Fibroblast of villous mesenchyme (primary cell): Measurements from ENCODE around the gene TEX264. TPM values are rescaled to one million over a fixed set of nuclear protein-coding genes. Genes with fewer than 3 reads are reported as not detected.

Experiments used
- DNase-seq: peaks from one replicate; pipeline ENCODE4 v3.0.0-alpha.2; 2010; ENCODE audit warnings: low read depth
- H3K4me3 ChIP-seq: 2 replicates; pipeline ENCODE4 v1.5.1; 2011; ENCODE audit warnings: low read depth, mild to moderate bottlenecking, low read length
- total RNA-seq: library from RNA; depleted of rRNA; stranded (reverse); fragments of >200 nt; gene quantifications from 2 replicates; pipeline ENCODE4 v1.2.3, GENCODE V29; 2012
- TF ChIP-seq, protein P1 (sequence below): IDR thresholded peaks from 2 replicates; pipeline ENCODE4 v1.5.1; 2012; ENCODE audit warnings: low read depth, mild to moderate bottlenecking, low read length; ENCODE audit not compliant: insufficient read depth

The TEX264 gene
- total RNA-seq, 1 donor = 37.6 TPM

GRCh38 chr3:51703761-51704510 lies 32.9 kb downstream of the TEX264 start:
- no peak overlapping the region for H3K4me3 ChIP-seq
- TF ChIP-seq, protein P1, sequence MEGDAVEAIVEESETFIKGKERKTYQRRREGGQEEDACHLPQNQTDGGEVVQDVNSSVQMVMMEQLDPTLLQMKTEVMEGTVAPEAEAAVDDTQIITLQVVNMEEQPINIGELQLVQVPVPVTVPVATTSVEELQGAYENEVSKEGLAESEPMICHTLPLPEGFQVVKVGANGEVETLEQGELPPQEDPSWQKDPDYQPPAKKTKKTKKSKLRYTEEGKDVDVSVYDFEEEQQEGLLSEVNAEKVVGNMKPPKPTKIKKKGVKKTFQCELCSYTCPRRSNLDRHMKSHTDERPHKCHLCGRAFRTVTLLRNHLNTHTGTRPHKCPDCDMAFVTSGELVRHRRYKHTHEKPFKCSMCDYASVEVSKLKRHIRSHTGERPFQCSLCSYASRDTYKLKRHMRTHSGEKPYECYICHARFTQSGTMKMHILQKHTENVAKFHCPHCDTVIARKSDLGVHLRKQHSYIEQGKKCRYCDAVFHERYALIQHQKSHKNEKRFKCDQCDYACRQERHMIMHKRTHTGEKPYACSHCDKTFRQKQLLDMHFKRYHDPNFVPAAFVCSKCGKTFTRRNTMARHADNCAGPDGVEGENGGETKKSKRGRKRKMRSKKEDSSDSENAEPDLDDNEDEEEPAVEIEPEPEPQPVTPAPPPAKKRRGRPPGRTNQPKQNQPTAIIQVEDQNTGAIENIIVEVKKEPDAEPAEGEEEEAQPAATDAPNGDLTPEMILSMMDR = no peak
- DNase-seq = no peak

DNA sequence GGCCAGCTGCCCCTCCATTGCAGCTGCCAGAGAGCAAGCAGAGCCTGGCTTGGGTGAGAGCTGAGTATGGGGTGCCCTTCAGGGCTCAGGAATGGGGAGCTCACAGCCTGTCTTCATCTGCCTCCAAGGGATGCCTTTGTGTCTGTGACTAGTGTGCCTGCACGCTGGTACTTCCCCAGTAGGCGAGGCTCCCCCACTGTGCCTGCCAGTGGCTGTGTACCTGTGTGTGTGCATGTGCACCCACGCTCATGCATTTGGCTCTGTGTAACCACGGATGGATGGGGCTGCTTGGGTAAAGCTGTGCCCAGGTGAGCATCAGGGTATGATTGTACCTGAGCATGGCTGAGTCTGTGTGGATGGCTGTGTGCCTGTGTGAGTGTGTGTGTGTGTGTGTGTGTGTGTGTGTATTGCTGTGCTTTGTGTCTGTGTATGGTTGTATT lies 33.5 kb downstream of the TEX264 start:
- no peak for DNase-seq
- H3K4me3 ChIP-seq = no peak overlapping the region
- TF ChIP-seq, protein P1 = no peak

DNA sequence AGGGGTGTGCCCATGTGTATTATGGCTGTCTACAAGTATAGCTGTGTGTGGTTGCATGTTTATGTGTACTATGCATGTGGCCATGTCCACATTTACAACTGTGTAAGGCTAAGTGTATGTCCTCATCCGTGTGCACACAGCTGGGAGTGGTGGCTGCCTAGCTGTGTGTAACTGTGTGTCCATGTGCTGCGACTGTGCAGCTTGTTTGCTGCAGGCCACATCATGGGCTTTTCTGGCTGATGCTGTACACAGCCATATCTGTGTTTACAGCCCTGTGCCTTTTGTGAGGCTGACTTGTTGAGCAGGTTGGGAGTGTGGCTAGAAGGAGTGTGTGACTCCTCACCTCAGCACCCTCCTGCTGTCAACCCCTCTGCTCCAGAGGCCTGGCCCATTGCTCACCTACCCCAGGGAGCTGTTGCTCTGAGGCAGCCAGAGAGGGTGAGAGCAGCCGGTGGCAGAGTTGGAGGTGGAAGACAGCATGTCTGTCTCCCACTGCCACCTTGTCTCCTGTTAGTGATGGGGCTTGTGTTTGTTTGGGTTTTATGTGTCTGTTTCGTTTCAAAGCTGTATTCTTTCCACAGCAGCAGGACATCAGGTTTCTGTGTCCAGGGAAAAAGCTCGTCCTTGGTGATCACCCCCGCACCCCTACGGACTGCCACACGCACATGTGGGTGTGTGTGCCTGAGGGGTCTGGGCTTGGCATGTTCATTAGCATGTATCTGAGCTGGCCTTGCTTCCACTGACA lies 34.4 kb downstream of the TEX264 start:
- no peak for DNase-seq
- TF ChIP-seq, protein P1 = no peak
- H3K4me3 ChIP-seq = no peak overlapping the region

GRCh38 chr3:51706021-51706485 lies 35.0 kb downstream of the TEX264 start:
- TF ChIP-seq, protein P1 = no peak
- no peak for DNase-seq
- no peak overlapping the region for H3K4me3 ChIP-seq

GRCh38 chr3:51706788-51707731 lies 36.0 kb downstream of the TEX264 start, which contains the start of gene GRM2:
Gene GRM2, plus strand, starts transcription at chr3:51707068. Its CDS starts 1,916 bp downstream, at chr3:51708984.
- TF ChIP-seq, protein P1 = no peak
- H3K4me3 ChIP-seq = peak within 1 kb of the TSS; percentile 52
- DNase-seq = peak; percentile 88

- no peak overlapping the region for H3K4me3 ChIP-seq
- no peak for DNase-seq
- TF ChIP-seq, protein P1 = no peak
Observed at GRCh38 chr3:51708216-51708845, 37.3 kb downstream of the TEX264 start.
